GM12891 (cell line): ENCODE measurements around the gene SUPT20H.

Experiments
- POLR2A ChIP-seq: IDR thresholded peaks from 2 replicates; pipeline ENCODE4 v1.6.1; 2011; ENCODE audit warnings: low read depth, low read length, control low read depth
- POLR2AphosphoS5 ChIP-seq: IDR thresholded peaks from 2 replicates; pipeline ENCODE4 v1.6.1; 2011; ENCODE audit warnings: low read depth, low read length, control low read depth
- SPI1 ChIP-seq: IDR thresholded peaks from 2 replicates; pipeline ENCODE4 v1.6.1; 2011; ENCODE audit warnings: low read depth, low read length, control low read depth

GRCh38 chr13:37027639-37028038 is 31.8 kb downstream of the SUPT20H start:
- TF ChIP-seq POLR2A (no peak), SPI1 (no peak), POLR2AphosphoS5 (no peak)
